Fibroblast of lung (primary cell): ENCODE data around the gene GRM4.

Experiments used
- EZH2 ChIP-seq: IDR thresholded peaks from 2 replicates; pipeline ENCODE4 v1.5.1; 2012; ENCODE audit warnings: low read length, control low read depth, mild to moderate bottlenecking; ENCODE audit errors: missing control alignments
- TF ChIP-seq, protein P1 (sequence below), 2 donors: IDR thresholded peaks in 1 of 2; conservative IDR thresholded peaks in 1 of 2; 1 replicate in 1 of 2; 2 replicates in 1 of 2; pipeline ENCODE4 v1.5.1; 2011 to 2012; ENCODE audit warnings: low read length in 2 of 2, control low read depth in 1 of 2, inconsistent platforms in 1 of 2, low read depth in 1 of 2, mild to moderate bottlenecking in 1 of 2

DNA sequence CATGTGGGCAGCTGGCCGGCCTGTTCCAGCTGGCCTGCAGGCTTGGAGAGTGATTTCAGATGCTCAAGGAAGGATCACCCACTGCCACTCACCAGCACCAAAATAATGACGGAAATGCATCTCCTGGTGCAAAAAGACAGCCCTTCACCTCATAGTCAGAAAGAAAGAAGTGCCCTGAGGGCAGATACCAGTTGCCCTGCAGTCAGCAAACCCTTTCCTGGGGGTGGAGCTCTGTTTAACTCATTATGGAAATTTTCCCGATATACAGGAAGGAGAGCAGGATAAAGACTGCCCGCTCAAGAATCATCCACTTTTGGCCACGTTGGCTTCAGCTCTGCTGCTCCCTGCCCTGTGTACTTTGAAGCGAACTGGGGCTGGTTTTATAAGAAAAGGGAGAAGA lies 127.9 kb downstream of the GRM4 start:
- no peak for TF ChIP-seq EZH2
- TF ChIP-seq, protein P1, sequence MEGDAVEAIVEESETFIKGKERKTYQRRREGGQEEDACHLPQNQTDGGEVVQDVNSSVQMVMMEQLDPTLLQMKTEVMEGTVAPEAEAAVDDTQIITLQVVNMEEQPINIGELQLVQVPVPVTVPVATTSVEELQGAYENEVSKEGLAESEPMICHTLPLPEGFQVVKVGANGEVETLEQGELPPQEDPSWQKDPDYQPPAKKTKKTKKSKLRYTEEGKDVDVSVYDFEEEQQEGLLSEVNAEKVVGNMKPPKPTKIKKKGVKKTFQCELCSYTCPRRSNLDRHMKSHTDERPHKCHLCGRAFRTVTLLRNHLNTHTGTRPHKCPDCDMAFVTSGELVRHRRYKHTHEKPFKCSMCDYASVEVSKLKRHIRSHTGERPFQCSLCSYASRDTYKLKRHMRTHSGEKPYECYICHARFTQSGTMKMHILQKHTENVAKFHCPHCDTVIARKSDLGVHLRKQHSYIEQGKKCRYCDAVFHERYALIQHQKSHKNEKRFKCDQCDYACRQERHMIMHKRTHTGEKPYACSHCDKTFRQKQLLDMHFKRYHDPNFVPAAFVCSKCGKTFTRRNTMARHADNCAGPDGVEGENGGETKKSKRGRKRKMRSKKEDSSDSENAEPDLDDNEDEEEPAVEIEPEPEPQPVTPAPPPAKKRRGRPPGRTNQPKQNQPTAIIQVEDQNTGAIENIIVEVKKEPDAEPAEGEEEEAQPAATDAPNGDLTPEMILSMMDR (conservative IDR thresholded peaks at IDR 0.05 in 1 of 2, IDR thresholded peaks at IDR 0.05 in 1 of 2; ENCODE audit: low read depth in 1 of 2, low read length in 2 of 2) = no peak
